ENCODE data around the gene KRTAP5-5. TPM values are rescaled to one million over a fixed set of nuclear protein-coding genes. Genes with fewer than 3 reads are reported as not detected.
"Not testable (repeated sequence)": the region's sequence is repeated elsewhere in the genome, so short reads cannot be mapped to it uniquely, and the experiment has no call there.

KRTAP5-5 gene
- total and polyA plus RNA-seq, 2 donors (not counting 1 experiment from before 2014, with no cell fraction given), result not detected

DNA sequence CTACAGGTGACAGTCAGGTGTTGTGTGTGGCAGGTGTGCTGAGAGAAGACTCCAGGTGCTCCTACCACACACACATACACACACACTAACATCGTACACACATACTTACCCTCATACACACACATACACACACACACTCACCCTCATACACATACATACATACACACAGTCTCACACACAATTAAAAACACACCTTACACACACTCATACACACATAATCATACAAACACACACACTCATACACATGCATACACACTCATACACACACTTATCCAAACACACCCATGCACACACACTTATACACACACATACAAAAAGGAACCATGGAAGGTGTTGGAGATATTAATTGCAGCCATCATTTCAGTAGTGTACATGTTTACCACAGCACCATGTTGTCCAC is 25.9 kb upstream of the KRTAP5-5 start:
- H3K9ac ChIP-seq (ENCODE audit: insufficient read depth, low read length), result no peak overlapping the region
- DNase-seq (ENCODE audit: low read depth in 2 of 2), result no peak
- no peak overlapping the region for H3K27ac ChIP-seq (ENCODE audit: insufficient read depth, low read length)
- no peaks in the 10 kb centered on the region for H3K79me2 ChIP-seq (ENCODE audit: control insufficient read depth, insufficient read depth, low read length)
- H4K20me1 ChIP-seq (ENCODE audit: control insufficient read depth, extremely low read depth, insufficient read depth, low read length), result no peaks in the 10 kb centered on the region
- H3K4me1 ChIP-seq (ENCODE audit: control insufficient read depth, extremely low read depth, insufficient read depth, low read length), result no peaks in the 10 kb centered on the region
- TF ChIP-seq EZH2 (IDR thresholded peaks at IDR 0.05; ENCODE audit: low read length, missing control alignments), result no peak
- TF ChIP-seq, protein P1, sequence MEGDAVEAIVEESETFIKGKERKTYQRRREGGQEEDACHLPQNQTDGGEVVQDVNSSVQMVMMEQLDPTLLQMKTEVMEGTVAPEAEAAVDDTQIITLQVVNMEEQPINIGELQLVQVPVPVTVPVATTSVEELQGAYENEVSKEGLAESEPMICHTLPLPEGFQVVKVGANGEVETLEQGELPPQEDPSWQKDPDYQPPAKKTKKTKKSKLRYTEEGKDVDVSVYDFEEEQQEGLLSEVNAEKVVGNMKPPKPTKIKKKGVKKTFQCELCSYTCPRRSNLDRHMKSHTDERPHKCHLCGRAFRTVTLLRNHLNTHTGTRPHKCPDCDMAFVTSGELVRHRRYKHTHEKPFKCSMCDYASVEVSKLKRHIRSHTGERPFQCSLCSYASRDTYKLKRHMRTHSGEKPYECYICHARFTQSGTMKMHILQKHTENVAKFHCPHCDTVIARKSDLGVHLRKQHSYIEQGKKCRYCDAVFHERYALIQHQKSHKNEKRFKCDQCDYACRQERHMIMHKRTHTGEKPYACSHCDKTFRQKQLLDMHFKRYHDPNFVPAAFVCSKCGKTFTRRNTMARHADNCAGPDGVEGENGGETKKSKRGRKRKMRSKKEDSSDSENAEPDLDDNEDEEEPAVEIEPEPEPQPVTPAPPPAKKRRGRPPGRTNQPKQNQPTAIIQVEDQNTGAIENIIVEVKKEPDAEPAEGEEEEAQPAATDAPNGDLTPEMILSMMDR (conservative IDR thresholded peaks at IDR 0.05 in 1 of 2, IDR thresholded peaks at IDR 0.05 in 1 of 2; ENCODE audit: low read depth in 1 of 2, low read length in 2 of 2), result no peak
- no peaks in the 10 kb centered on the region for H3K9me3 ChIP-seq (ENCODE audit: control insufficient read depth, insufficient read depth, low read depth, low read length)
- H3K4me2 ChIP-seq (ENCODE audit: extremely low read depth, insufficient read depth, low read length), result no peak overlapping the region
- no peak overlapping the region for H2AFZ ChIP-seq (ENCODE audit: low read length)
- no peak overlapping the region for H3K4me3 ChIP-seq (replicated peaks in 1 of 4; ENCODE audit: control extremely low read depth in 1 of 4, insufficient read depth in 1 of 4, low read depth in 3 of 4, low read length in 4 of 4)
- no peaks in the 10 kb centered on the region for H3K27me3 ChIP-seq (ENCODE audit: control insufficient read depth, insufficient read depth, low read length)
- H3K36me3 ChIP-seq (ENCODE audit: control insufficient read depth, insufficient read depth, low read length), result no peaks in the 10 kb centered on the region

DNA sequence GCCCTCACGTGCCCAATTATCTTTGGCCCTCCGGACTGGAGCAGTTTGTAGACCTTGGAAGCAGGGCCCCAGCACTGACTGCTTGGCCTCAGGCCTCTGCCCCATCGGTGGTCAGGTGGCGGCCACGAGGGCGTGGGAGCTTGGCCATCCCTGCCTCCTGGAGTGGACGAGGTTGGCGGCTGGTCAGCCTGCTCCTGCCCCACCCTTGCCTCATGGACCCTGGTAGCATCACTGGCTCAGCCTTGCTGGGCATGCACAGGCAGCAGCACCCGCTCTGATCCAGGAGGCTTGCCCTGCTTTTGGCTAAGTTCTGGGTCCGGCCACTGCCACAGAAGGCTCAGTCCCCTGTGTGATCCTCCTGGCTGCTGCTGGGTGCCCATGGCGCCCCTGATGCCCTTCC is 25.4 kb upstream of the KRTAP5-5 start:
- H3K27ac ChIP-seq (ENCODE audit: insufficient read depth, low read length), result no peak overlapping the region
- H2AFZ ChIP-seq (ENCODE audit: low read length), result no peak overlapping the region
- no peak overlapping the region for H3K9ac ChIP-seq (ENCODE audit: insufficient read depth, low read length)
- no peaks in the 10 kb centered on the region for H4K20me1 ChIP-seq (ENCODE audit: control insufficient read depth, extremely low read depth, insufficient read depth, low read length)
- H3K4me2 ChIP-seq (ENCODE audit: extremely low read depth, insufficient read depth, low read length), result no peak overlapping the region
- no peaks in the 10 kb centered on the region for H3K79me2 ChIP-seq (ENCODE audit: control insufficient read depth, insufficient read depth, low read length)
- no peak overlapping the region for H3K4me3 ChIP-seq (replicated peaks in 1 of 4; ENCODE audit: control extremely low read depth in 1 of 4, insufficient read depth in 1 of 4, low read depth in 3 of 4, low read length in 4 of 4)
- no peaks in the 10 kb centered on the region for H3K27me3 ChIP-seq (ENCODE audit: control insufficient read depth, insufficient read depth, low read length)
- TF ChIP-seq EZH2 (IDR thresholded peaks at IDR 0.05; ENCODE audit: low read length, missing control alignments), result no peak
- TF ChIP-seq, protein P1 (conservative IDR thresholded peaks at IDR 0.05 in 1 of 2, IDR thresholded peaks at IDR 0.05 in 1 of 2; ENCODE audit: low read depth in 1 of 2, low read length in 2 of 2), result no peak
- H3K36me3 ChIP-seq (ENCODE audit: control insufficient read depth, insufficient read depth, low read length), result no peaks in the 10 kb centered on the region
- H3K9me3 ChIP-seq (ENCODE audit: control insufficient read depth, insufficient read depth, low read depth, low read length), result no peaks in the 10 kb centered on the region
- H3K4me1 ChIP-seq (ENCODE audit: control insufficient read depth, extremely low read depth, insufficient read depth, low read length), result no peaks in the 10 kb centered on the region
- no peak for DNase-seq (ENCODE audit: low read depth in 2 of 2)

DNA sequence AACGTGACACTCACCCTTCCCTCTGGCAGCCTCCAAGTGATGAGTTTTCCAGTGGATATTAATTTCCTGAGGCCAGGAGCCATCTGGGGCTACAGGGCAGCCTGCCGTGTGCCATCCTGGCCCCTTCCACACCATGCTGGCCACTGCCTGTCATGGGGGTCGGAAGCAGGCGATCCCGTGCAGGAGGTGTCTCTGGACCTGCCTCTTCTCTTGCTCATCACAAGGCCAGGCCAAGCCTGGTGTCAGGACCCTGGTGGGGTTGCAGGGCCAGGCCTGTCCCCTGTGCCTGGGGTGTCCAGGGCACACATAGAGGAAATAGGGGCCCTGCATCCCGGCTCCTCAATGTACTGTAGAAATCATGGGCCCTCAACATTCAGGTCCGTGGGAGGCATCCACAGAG is 24.9 kb upstream of the KRTAP5-5 start:
- H3K4me3 ChIP-seq (replicated peaks in 1 of 4; ENCODE audit: control extremely low read depth in 1 of 4, insufficient read depth in 1 of 4, low read depth in 3 of 4, low read length in 4 of 4), result no peak overlapping the region
- no peak overlapping the region for H3K4me2 ChIP-seq (ENCODE audit: extremely low read depth, insufficient read depth, low read length)
- no peak overlapping the region for H3K9ac ChIP-seq (ENCODE audit: insufficient read depth, low read length)
- no peak overlapping the region for H2AFZ ChIP-seq (ENCODE audit: low read length)
- TF ChIP-seq EZH2 (IDR thresholded peaks at IDR 0.05; ENCODE audit: low read length, missing control alignments), result no peak
- TF ChIP-seq, protein P1 (conservative IDR thresholded peaks at IDR 0.05 in 1 of 2, IDR thresholded peaks at IDR 0.05 in 1 of 2; ENCODE audit: low read depth in 1 of 2, low read length in 2 of 2), result no peak
- DNase-seq (ENCODE audit: low read depth in 2 of 2), result no peak
- H3K79me2 ChIP-seq (ENCODE audit: control insufficient read depth, insufficient read depth, low read length), result no peaks in the 10 kb centered on the region
- no peaks in the 10 kb centered on the region for H3K36me3 ChIP-seq (ENCODE audit: control insufficient read depth, insufficient read depth, low read length)
- no peak overlapping the region for H3K27ac ChIP-seq (ENCODE audit: insufficient read depth, low read length)
- H3K4me1 ChIP-seq (ENCODE audit: control insufficient read depth, extremely low read depth, insufficient read depth, low read length), result no peaks in the 10 kb centered on the region
- no peaks in the 10 kb centered on the region for H3K9me3 ChIP-seq (ENCODE audit: control insufficient read depth, insufficient read depth, low read depth, low read length)
- H3K27me3 ChIP-seq (ENCODE audit: control insufficient read depth, insufficient read depth, low read length), result no peaks in the 10 kb centered on the region
- H4K20me1 ChIP-seq (ENCODE audit: control insufficient read depth, extremely low read depth, insufficient read depth, low read length), result no peaks in the 10 kb centered on the region

DNA sequence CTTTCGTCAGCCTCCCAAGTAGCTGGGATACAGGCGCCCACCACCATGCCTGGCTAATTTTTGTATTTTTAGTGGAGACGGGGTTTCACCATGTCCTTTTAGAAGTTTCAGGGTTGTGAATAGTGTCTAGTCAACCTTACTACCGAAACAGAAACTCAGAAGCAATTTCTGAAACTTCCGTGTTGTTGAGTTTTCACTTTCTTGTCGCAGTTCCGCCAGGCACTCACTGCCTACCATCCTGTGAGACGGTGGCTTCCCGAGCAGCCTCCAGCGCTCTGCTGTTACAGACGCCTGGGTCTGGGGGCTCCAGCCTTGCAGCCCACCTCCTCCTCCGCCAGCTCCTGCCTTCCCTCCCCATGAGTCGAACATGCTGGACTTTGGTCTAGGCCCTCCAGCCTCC is 23.7 kb upstream of the KRTAP5-5 start:
- not testable (repeated sequence) for H3K9ac ChIP-seq (ENCODE audit: insufficient read depth, low read length); H3K79me2 ChIP-seq (ENCODE audit: control insufficient read depth, insufficient read depth, low read length); H3K36me3 ChIP-seq (ENCODE audit: control insufficient read depth, insufficient read depth, low read length); H4K20me1 ChIP-seq (ENCODE audit: control insufficient read depth, extremely low read depth, insufficient read depth, low read length); H3K4me3 ChIP-seq (replicated peaks in 1 of 4; ENCODE audit: control extremely low read depth in 1 of 4, insufficient read depth in 1 of 4, low read depth in 3 of 4, low read length in 4 of 4); H3K27ac ChIP-seq (ENCODE audit: insufficient read depth, low read length); H3K4me1 ChIP-seq (ENCODE audit: control insufficient read depth, extremely low read depth, insufficient read depth, low read length); H3K9me3 ChIP-seq (ENCODE audit: control insufficient read depth, insufficient read depth, low read depth, low read length); DNase-seq (ENCODE audit: low read depth in 2 of 2); H2AFZ ChIP-seq (ENCODE audit: low read length); H3K27me3 ChIP-seq (ENCODE audit: control insufficient read depth, insufficient read depth, low read length); H3K4me2 ChIP-seq (ENCODE audit: extremely low read depth, insufficient read depth, low read length)

DNA sequence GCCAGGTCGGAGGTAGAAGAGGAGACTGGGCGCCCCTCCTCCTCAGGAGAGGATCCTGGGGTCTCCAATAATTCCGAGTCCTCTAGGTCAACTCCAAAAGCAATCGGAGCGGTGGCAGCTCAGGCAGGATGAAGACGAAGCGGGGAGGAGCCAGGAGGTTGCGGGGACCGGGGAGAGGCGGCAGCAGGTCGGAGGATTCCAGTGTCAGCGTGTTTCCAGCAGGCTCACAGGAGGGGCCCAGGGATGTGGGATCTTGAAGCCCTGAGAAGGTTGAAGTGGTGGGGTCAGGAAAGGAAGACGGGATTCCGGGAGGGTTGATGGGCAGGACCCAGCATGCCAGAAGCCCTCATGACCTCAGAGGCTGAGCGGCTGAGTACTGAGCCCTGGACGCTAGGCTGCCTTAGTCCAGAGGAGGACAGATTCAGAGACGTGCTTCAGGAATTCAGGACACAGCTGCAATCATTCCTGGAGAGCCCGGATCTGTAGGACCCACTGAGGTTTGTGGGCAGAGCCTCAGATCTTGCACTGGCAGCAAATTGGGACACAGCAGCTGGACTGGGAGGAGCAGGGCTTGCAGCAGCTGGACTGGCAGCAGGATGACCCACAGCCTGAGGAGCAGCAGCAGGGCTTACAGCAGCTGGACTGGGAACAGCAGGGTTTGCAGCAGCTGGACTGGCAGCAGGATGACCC is 22.3 kb upstream of the KRTAP5-5 start:
- H2AFZ ChIP-seq (ENCODE audit: low read length); H3K9me3 ChIP-seq (ENCODE audit: control insufficient read depth, insufficient read depth, low read depth, low read length); H3K4me2 ChIP-seq (ENCODE audit: extremely low read depth, insufficient read depth, low read length); H3K36me3 ChIP-seq (ENCODE audit: control insufficient read depth, insufficient read depth, low read length); H3K27me3 ChIP-seq (ENCODE audit: control insufficient read depth, insufficient read depth, low read length); H3K79me2 ChIP-seq (ENCODE audit: control insufficient read depth, insufficient read depth, low read length); H3K4me1 ChIP-seq (ENCODE audit: control insufficient read depth, extremely low read depth, insufficient read depth, low read length); DNase-seq (ENCODE audit: low read depth in 2 of 2); H4K20me1 ChIP-seq (ENCODE audit: control insufficient read depth, extremely low read depth, insufficient read depth, low read length); H3K4me3 ChIP-seq (replicated peaks in 1 of 4; ENCODE audit: control extremely low read depth in 1 of 4, insufficient read depth in 1 of 4, low read depth in 3 of 4, low read length in 4 of 4); H3K9ac ChIP-seq (ENCODE audit: insufficient read depth, low read length); H3K27ac ChIP-seq (ENCODE audit: insufficient read depth, low read length): not testable (repeated sequence)

Measured in fibroblast of lung (primary cell).